ENCODE measurements around the gene BCL6B.

BCL6B gene

GRCh38 chr17:7058831-7059447, 36.1 kb downstream of the BCL6B start:
- DNase-seq (ENCODE audit: low spot score): no peak

DNA sequence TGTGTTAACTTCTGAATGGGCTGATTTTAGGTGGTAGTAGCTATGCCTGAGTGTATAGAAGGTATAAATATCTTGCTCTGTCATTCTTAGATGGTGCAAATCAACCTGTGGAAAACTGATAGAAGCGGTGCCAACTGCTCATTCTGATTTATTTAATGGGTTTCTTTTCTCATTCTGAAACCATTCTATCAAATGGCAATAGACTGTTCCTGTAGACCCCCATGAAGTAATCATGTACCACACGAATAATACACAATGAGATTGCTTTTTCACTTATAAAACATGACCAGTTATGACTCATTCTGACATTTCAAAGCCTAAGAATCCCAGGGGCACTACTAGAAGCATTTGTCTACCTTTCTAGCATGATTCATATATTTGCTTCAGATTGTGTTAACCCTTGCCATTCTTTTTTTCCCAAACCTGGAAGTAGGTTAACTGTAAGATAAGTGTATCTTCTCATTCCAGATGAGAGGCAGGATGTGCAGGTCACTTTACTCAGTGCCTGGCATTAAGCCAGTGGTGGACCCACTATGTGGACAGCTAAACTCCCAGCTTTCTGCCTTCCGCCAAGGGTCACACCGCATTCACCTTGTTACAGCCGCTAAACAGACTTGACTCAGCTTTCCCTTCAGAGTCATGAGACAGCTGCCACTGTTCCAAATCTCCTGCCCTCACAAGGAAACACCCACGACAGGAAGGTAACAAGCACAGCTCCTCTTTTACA, 37.5 kb downstream of the BCL6B start:
- no peak for DNase-seq (ENCODE audit: low spot score)

DNA sequence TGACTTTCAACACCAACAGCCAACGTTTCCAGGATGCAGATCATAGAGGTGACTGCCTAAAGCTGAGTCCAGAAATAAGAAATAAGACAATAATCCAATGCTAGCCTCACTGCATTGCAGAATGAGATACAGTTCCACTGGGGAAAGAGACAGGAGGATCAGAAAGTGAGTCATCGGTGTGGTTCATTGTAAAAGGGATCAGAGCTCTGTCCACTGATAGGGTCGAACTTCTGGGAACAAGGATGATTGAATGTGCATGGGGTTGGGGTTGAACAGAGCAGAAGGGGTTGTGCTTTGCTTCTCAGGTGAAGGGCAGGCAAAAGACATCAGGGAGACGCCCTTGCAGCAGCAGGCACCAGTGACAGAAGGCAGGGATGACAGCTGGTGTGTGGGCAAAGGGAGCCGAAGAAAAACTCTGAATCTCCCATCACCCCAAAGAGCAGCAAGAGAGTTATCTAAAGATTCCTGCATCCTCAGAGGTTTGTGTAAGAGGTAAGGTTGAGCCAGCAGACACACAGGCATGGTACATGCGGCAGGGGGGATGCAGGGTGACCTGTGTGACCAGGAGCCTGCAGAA, 40.8 kb downstream of the BCL6B start:
- DNase-seq (ENCODE audit: low spot score): no peak

DNA sequence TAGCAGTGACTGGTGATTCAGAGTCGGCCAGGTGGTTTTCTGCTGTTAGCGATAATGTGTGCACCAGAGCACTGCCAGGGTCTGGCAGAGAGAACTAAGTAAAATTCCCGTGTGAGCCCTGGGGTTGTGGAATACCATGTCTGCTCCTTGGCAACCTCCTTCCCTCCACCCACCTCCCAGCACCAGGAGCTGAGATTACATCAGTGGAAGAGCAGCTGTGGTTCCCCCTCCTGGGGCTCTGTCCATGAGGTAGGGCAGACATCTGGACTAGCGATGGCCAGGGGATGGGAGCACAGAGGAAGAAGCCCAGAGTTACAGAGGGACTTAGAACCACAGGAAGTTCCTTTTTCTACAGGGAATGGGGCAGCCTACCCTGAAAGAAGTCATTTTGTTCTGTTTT, 41.4 kb downstream of the BCL6B start:
- no peak for DNase-seq (ENCODE audit: low spot score)

- DNase-seq (ENCODE audit: low spot score): no peak
These were observed 44.3 kb downstream of the BCL6B start for GRCh38 chr17:7067198-7067597.

DNA sequence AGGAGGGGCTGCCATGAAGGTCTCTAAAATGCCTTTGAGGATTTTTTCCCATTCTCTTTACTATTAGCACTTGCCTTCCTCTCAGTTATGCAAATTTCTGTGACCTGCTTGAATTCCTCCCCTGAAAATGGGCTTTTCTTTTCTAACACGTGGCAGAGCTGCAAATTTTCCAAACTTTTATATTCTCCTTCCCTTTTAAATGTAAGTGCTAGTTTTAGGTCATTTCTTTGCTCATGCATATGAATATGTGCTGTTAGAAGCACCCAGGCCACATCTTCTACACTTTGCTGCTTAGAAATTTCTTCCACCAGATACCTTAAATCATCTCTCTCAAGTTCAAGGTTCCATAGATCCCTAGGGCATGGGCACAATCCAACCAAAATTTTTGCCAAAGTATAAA, 45.4 kb downstream of the BCL6B start:
- no peak for DNase-seq (ENCODE audit: low spot score)

DNA sequence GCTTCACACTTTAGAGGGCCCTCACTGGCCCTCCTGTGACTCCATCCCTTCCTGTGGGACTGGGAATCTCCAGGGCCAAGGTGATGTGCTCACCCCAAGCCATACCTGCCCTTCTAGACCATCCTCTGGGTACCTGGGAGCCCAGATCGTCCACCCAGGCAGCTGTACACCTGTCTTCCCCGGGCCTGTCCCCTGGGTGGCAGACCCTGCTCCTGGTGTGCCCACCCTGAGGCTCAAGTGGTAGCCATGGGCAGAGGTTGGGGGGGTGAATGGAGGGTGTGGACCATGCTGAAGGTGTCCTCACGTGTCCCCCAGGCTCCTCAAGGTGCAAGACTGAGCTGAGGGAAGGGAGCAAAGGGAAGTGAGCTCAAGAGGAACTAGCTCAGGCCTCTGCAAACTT, 47.9 kb downstream of the BCL6B start:
- no peak for DNase-seq (ENCODE audit: low spot score)

DNA sequence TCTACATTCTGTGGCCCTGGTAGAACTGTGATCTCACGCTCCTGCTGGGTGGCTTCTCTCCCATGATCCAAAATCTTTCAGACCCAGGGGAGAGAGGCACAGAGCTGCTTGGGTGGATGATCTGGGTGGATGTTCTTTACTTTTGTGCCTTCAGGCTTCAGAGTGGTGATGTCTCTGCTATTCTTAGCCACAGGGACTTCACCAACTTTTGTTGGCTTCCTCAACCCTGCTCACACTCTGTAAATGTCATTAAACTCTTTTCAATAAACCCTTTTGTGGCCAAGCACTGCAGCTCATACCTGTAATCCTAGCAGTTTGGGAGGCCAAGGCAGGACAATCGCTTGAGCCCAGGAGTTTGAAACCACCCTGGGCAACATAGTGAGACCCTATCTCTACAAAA, 49.6 kb downstream of the BCL6B start:
- no peak for DNase-seq (ENCODE audit: low spot score)

DNA sequence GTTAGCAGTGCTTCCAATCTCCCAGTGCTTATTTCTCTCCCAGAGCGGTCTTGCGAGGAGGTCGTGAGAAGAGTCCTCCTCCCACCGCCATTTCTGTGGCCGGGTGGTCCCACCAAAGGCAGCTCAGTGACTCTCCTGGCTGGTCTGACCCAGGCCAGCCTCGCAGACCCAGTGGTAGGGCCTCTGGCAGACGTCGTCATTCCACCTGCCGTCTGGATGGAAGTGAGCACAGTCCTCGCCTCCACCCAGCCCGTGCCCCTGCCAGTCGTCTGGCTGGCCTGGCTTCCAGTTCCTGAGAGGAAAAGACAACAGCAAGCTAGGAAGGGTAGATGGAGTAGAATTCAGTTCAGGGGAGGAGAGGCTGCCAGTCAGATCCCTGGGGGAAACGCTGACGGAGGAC, 52.1 kb downstream of the BCL6B start:
- no peak for DNase-seq (ENCODE audit: low spot score)

- DNase-seq (ENCODE audit: low spot score): no peak
These were observed 55.2 kb downstream of the BCL6B start for GRCh38 chr17:7077911-7078546.

DNA sequence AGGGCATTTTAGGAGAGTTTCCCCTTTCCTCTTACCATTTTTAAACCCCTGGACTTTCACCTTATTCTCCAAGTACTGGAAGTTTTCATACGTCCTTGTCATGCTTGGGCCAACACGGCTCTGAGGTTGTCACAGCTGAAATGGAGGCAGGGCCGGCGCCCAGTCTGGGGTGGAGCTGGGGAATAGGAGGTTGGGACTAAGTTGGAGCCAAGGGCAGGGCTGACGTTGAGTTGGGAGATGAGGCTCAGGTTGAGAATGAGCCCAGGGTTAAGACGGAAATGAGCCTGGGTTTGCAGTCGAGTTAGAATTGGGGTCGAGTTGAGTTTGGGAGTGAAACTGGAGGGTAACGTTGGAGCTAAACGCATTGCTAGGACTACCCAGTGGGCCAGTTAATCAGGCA, 55.9 kb downstream of the BCL6B start:
- DNase-seq (ENCODE audit: low spot score): no peak
